ENCODE data around the gene RBKS.
"Not testable (repeated sequence)": the region's sequence is repeated elsewhere in the genome, so short reads cannot be mapped to it uniquely, and the experiment has no call there.

Gene RBKS

DNA sequence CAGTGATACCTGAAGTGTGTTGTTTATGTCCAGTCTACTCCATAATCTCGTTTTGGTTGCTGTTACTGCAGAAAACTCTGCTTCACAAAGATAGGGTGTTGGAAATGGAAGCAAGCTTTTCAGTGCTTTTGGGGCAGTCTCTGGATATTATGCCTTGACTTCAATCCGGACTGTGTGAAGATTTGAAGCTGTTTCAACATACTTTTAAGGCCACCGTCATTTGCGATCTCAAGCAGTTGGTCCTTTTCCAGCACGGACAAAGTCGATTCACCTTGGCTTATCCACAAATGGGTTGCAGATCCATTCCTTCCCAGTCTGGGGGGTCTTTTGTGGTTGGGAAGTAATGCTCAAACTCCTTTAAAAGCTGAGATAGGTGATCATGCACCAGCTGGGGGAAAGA is 20.4 kb downstream of the RBKS start:
- DNase-seq = no peak

DNA sequence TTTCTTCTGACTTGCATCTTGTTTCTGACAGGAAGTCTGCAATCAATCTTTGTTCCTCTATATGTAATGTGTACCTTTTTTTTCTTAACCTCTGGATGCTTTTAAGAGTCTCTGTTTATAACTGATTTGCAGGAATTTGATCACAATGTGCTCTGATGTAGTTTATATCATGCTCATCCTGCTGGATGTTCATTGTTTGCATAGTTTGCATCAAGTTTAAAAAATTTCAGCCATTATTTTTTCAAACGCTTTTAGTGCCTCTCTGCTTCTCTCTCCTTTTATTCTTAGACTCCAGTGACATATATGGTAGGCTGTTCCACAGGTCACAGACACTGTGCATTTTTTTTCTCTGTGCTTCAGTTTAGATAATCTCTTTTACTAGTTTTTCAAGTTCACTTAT is 23.9 kb downstream of the RBKS start:
- no peak for DNase-seq

DNA sequence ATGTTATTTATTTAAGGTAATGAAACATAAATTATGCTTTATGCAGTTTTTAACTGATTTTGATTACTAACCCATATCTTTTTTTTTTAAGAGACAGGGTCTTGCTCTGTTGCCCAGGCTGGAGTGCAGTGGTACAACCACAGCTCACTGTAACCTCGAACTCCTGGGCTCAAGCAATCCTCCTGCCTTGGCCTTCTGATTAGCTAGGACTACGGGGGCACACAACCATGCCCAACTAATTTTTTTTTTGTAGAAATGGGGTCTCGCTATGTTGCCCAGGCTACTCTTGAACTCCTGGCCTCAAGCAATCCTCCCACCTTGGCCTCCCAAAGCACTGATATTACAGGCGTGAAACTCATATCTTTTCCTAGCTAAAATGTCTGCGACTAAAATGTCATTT is 26.2 kb downstream of the RBKS start:
- DNase-seq = not testable (repeated sequence)

DNA sequence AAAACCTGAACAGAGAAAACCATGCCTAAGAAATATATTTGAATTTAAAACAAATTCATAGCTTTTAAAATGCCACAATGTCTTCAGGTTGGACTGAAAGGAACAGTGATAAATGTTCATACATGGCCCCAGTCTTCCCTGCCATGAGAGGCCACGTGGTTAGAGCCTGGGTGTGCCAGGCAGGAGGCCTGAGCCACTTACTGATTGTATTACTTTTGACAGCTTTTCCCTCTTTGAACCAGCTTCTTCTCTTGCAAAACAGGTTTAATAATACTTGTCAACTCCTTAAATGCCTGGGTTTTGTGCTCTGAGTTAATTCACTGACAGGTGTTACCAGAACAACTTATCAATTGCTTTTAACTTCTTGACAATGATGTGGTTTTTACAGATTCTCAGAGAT is 27.0 kb downstream of the RBKS start:
- no peak for DNase-seq

DNA sequence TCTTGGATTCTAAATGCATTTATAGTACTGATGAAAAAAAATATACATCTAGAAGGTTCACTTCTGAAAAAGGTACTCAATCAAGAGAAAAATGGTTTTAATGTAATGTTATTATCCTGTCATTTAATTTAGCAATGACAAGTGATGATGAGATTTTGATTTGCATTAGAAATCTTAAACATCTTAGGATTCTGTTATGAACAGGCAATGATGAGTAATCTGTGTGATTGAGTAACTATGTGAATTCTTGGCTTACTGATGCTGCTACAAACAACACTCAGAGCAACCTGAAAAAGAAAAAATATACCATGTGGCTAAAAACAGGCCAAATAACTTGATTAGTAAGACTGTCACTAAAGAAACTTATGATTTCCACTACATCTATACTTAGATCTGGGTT is 30.1 kb downstream of the RBKS start:
- no peak for DNase-seq

DNA sequence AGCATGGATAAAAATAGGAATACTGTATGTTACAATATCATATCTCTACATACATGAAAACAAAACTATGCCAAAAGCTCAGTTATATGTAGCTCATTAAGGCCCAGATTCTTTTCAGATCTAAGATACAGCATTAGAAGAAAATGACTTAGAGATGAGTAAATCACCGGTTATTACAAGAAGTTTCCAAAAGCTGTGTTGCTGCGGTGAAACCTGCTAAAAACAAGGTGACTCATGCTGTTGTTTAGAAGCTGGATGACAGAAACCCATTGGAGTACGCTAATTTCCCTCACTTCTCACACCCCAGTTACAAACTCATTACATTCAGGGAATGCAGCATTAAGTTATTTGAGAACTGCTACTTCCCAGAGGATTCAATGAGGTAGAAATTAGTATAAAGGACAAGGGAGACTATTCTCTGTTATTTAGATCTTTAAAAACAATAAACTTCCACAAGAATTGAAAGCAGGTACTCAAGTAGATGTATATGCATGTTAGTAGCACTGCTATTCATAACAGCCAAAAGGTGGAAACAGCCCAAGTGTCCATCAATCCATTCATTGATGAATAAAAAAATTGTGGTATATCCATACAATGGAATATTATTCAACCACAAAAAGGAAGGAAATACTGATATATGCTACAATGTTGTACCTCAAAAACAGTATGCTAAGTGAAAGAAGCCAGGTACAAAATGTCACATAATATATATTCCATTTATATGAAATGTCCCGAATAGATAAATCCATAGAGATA is 32.6 kb downstream of the RBKS start:
- DNase-seq = no peak

DNA sequence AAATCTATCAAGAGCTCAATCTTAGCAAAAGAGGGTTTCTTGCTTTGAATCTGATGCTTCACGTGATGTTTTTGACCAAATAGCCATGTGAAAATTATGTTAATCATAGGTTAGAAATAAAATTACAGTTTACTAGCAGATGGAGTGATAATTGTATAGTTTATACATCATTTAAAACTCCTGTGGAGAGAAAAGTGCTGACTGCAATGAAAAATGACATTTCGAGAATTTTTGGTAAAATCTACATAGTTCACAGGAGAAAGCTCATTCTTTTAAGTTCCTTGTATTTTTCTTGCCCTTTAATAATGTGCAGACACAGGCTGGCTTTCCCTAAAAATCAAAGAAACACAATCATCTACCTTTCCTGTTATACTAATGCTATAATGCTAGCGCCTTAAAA is 33.2 kb downstream of the RBKS start:
- DNase-seq = no peak

DNA sequence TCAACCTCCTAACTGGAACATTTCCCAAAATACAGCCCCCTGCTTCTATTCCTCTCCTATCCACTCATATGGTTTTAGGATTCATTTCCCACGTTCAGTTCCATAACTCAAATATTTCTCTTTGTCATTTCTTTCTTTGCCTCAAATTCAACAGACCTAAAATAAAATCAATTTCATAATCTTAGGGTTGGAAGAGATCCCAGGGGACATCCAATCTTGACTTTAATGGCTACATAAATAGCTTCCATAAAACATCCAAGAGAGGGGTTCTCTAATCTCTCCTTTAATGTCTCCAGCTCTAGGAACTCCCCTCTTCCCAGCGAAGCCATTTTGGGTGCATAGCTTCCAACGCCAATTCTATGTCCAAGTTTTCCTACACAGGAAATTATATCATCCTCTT is 33.8 kb downstream of the RBKS start:
- DNase-seq = no peak

DNA sequence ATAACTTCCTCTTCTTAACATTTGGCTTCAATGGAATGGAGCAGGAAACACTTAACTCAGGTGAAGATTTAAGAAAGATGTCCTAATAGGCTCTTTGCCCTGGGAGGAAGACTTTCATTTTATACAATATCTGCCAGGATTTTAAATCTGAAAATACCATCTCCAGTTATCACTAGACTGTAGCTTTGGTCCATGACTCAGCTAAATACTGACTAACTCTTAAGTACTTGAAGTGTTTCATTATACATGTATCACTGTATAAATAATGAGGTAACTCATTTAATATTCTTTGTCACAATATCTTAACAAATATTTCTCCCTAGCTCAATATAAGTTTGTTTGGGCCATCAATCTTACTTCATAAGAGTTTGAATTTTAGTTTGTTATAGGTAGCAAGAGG is 34.7 kb downstream of the RBKS start:
- DNase-seq = no peak

DNA sequence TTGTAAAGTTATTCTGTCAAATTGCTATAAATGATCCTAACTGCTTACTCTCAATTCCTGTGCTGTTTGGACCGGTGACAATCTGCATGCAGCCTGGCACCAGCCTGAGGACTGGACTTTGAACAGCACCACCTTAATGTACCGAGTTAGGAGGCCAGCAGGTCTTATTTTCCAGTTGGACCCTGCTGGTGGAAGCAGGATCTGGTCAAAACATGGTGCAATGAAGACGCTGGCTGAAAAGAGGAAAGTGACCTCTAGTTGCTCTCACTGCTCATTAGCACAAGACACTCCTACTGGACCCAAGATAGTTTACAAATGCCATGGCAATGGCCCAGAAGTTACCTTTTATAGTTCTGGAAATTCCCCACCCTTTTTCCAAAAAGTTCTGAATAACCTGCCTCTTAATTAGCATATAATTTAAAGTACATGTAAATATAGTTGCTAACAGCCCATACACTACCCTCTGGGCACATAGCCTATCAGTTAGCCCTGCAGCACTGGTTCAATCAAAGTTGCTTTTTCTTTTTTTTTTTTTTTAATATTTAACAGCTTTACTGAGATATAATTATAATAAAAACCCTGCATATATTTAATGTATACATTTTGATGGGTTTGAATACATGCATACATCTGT is 35.8 kb downstream of the RBKS start:
- DNase-seq = no peak

DNA sequence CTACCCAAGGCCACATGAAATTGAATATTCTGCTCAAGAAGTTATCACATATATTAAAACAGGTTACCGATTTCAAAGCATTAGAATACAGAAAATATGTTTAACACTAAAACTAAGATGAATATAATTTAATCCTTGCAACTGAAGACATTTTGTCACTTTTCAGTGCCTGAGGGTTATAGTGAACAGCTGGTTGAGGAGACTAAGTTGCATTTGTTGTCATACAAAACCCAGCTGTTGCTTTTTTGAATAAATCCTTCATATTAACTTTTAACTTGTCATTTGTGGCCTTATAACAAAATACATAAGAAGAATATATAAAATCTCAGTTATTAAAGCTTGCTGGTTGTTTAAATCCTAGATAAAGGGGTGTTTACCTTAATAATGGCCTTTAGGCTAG is 37.5 kb downstream of the RBKS start:
- no peak for DNase-seq

DNA sequence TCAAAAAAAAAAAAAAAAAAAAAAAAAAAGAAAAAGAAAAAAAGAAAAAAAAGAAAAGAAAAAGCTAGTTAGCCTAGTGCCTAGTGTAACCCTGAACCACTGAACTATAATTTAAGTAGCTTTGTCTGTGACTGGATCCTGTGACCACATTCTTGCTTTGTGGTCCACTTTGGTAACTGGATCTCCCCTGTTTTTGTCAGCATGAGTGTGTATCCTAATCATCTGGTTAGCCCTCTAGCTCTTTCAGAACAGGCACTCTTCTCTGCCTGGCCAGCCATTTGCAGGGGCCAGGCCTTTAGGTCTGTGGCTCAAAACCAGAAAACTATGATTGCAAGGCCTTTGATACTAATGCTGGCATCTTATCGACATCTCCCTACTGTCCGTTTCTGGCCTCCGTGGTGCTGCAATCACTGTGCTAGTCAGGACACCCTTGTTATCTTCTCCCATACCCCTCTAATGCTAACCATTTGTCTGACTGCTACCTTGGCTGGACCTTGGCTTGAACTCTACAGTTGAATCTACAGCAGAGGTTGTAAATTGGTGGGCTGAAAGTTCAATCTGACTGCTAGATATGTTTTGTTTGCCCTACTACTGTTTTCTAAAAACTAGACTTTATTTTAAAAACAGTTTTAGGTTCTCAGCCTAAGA is 40.5 kb downstream of the RBKS start:
- DNase-seq = no peak

DNA sequence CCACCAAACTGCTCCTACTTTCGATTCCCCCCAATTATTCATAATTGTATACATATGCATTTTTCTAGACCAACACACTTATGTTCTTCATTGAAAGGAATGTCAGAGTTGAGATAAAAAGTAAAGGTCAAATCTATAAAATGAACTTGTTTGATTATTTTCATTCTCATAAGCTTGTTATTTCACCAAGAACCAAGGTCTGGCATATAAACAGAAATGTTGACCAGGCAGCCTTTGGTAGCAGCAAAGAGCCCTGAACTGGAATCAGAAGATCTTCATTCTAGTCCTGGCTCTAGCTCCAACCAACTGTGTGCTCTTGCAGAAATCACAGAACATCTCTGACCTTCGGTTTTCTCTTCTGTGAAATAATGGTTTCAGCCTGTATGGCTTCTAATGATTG is 42.9 kb downstream of the RBKS start:
- DNase-seq = no peak

DNA sequence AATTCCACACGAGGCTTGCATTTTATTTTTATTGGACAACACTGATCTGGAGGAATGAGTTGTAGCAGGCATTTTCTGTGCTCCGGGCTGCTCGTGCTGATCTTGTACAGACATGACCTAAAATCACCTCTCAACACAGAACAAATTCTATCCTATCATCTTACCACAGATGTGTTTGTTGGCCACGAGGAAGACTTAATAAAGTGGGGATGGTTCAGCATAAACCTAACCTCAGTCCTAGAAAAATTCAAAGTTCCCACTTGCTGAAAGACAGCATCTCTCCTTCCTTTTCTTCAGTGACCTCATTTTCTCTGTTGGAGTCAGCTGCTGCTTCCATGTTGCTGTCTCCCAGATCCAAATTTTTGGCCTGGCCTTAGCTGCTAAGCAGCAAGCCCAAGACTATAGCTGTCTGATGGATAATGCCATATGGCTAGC is 45.3 kb downstream of the RBKS start:
- no peak for DNase-seq

DNA sequence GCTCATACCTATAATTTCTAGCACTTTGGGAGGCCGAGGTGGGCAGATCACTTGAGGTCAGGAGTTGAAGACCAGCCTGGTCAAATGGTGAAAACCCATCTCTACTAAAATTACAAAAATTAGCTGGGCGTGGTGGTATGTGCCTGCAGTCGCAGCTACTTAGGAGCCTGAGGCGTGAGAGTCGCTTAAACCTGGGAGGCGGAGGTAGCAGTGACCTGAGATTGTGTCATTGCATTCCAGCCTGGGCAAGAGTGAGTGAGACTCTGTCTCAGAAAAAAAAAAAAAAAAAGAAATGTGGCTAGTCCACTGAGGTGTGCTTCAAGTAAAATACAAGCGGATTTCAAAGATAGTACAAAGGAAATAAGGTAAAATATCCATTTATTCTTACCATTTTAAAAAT is 46.2 kb downstream of the RBKS start:
- DNase-seq = no peak

DNA sequence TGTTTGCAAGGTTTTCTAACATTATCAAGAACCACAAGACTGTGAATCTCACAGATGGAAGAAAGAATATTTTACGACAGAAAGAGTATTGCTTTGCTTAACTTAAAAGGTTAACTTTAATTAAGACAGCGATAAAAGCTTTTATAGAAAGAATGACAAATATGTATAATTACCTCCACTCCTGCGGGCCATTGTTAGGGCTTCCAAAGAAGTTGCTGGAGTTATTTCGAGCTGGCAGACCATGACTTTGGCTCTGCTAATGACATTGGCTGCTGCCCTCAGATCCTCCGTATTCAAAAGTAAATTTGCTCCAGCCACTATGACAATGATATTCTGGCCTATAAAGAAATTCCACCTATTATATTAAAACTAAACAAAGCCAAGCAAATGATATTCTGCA is 47.3 kb downstream of the RBKS start:
- no peak for DNase-seq

DNA sequence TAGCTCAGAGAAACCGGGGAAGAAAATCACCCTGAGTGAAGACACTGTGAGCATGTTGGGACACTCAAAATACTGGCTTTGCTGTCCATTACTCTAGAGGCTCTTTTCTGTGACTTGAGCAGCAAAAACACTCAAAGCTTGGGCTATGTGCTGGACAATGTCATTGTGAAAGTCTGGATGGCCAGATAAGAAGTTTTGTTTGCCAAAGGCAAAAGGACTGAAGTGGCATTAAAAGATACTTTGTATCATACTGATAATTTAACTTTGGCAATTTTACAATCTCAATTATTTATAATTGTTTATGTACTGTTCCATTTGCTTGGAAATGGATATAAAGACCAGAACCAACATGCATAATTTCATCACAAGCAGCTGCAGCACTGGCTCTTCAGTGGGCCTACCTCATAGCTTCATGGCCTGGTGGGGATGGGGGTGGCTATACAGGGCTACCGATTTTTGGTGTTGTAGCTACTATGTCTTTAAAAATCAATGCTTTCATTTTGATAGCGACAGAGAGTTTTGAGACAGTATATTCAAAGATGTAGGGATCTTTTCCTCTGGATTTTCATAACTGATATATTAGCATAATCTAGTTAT is 51.1 kb downstream of the RBKS start:
- no peak for DNase-seq

DNA sequence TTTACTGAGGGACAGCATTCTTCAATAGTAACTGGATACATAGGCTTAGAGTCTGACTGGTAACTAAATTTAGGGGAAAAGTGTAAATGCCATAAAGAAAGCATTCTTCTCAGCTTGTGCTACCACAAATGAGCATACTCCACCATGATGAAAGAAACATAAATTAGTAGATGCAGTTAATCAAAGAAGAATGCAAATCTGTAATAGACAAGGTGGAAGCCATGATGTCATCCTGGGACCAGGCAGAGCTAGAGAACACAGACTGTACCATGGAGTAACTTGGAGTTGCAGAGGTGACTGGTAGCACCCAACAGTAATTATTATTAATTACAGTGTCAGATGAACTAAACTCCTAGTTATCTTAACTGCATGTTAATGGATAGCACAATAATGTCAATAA is 51.7 kb downstream of the RBKS start:
- no peak for DNase-seq

DNA sequence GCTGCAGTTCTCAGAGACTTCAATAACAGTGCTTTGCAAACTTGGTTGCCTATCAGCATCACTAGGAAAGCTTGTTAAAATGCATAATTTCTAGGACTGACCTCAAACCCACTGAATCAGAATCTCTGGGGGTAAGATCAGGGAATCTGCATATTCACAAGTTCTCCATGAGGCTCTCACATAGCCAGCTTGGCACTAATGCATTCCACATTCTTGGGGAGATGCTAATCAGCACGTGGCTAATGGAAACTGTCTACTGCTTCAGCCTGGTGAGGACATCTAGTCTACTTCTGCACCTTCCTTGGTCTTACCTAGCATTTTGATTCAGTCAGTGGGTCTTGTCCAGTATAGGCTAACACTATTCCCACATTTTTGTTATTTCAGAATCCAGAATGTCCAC is 56.3 kb downstream of the RBKS start:
- no peak for DNase-seq

DNA sequence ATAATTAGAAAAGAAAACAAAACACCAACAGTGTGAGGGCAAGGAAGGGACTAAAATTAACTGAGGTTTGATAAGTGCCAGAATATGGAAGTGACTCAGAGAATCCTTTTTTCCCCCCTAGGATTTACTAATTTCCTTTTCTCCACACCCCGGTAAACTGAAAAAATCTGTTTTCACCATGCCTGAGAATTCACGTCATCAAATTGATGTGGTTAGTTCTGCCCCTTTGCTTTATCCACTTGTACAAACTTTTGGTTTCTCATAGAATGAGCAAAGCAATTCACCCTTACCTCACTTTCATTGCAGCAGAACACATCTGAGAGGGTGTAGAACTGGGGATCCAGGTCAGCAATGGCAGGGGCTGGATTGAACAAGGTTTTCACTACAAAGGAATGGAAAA is 57.8 kb downstream of the RBKS start:
- DNase-seq = no peak

DNA sequence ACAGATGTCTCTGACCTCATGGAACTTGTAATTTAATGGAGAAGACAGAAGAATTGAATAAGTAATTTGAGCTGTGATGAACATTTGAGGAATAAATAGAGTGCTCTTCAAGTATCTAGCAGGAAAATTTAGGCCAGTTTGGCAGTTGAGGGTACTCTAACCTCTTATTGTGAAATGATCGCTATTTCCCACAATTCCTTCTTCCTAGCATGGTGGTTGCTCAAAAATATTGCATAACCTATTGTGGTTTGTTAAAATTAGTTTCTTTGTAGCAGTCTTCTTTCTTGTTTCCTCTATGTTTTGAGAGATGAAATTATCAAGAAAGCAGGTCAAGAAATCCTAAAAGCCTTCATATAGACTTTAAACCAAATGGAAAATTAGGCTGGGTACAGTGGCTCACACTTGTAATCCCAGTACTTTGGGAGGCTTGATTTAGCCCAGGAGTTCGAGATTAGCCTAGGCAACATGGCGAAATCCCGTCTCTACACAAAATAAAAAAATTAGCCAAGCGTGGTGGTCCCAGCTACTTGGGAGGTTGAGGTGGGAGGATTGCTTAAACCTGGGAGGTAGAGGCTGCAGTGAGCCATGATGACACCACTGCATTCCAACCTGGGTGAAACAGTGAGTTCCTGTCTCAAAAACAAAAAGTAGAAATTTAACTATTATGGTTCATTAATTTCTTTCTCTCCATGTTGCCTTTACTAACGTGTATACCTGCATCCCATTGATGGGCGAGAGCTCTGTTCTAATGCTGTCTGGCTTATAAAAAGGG is 58.7 kb downstream of the RBKS start:
- DNase-seq = no peak

DNA sequence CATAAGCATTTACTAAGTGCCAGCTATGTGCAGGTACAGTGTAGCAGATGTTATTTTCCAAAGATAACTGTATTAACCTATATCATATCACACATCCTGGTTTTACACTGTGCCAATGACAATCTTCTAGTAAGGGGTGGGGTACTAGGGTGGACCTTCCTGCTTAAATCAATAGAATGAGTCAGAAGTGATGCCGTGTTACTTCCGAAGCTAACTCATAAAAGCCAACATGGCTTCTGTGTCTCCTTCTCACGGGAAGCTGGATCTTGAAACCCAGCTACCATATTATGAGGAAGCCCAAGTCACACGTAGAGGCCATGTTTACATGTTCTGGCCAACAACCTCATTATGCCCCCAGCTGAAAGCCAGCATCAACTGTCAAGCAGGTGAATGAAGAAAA is 59.5 kb downstream of the RBKS start:
- no peak for DNase-seq

DNA sequence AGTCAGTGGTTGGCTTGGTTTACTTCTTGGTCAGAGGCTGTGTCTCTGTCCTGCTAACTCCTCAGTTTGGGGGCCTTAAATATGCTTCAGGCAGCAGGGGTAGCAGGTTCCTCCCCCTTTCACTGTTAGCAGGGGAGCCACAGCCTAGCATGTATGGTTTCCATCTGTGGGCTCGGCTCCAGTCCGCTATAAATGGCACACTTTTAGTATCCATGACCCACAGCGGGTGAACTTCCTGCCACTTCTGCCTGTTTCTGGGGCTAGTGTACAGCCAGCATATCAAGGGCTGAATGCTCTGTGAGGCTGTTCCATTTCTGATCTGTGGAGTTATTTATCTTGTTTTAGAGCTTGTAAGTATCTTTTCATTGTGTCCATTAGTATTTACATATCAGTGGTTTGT is 60.4 kb downstream of the RBKS start:
- no peak for DNase-seq

All from activated T-cell treated with anti-CD3 and anti-CD28 coated beads, Interleukin-2, amount 50 U/mL, for 48 hours (primary cell).